Activated naive CD8-positive, alpha-beta T cell treated with anti-CD3 and anti-CD28 coated beads, Interleukin-2, amount 50 U/mL, for 24 hours (primary cell): ENCODE measurements around the gene MLPH.
"Not testable (repeated sequence)": the region's sequence is repeated elsewhere in the genome, so short reads cannot be mapped to it uniquely, and the experiment has no call there.

Source experiments
- ATAC-seq: fragments of 150-1000 bp; cut with Tn5 transposase; one replicate; pipeline ENCODE4 v1.10.0; 2021
- DNase-seq: peaks from one replicate; pipeline ENCODE4 v3.0.0; 2021
- H3K27ac Mint-ChIP-seq: one replicate; pipeline ENCODE4 v1.8.0; 2021; ENCODE audit warnings: mild to moderate bottlenecking, mixed read lengths
- H3K27me3 Mint-ChIP-seq: one replicate; pipeline ENCODE4 v1.8.0; 2021; ENCODE audit warnings: mixed read lengths
- H3K36me3 Mint-ChIP-seq: one replicate; pipeline ENCODE4 v1.8.0; 2021; ENCODE audit warnings: low read depth, mixed read lengths
- H3K4me1 Mint-ChIP-seq: one replicate; pipeline ENCODE4 v1.8.0; 2021; ENCODE audit warnings: mixed read lengths
- H3K4me3 Mint-ChIP-seq: one replicate; pipeline ENCODE4 v1.8.0; 2021; ENCODE audit warnings: mild to moderate bottlenecking, moderate library complexity, mixed read lengths
- H3K9me3 Mint-ChIP-seq: one replicate; pipeline ENCODE4 v1.8.0; 2021; ENCODE audit warnings: mixed read lengths

The MLPH gene

DNA sequence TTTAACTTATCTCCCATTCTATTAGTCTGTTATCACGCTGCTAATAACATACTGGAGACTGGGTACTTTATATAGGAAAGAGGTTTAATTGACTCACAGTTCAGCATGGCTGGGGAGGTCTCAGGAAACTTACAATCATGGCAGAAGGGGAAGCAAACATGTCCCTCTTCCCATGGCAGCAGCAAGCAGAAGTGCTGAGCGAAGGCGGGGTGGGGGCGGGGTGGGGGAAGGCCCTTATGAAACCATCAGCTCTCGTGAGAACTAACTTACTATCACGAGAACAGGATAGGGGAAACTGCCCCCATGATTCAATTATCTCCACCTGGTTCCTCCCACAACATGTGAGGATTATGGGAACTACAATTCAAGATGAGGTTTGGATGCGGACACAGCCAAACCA, 17.6 kb upstream of the MLPH start:
- H3K4me3 Mint-ChIP-seq, H3K4me1 Mint-ChIP-seq: not testable (repeated sequence)

GRCh38 chr2:237469849-237470248, 17.2 kb upstream of the MLPH start:
- H3K27ac Mint-ChIP-seq: no peak overlapping the region
- no peak overlapping the region for H3K4me3 Mint-ChIP-seq
- ATAC-seq (no peak), DNase-seq (no peak)
- no peaks in the 10 kb centered on the region for H3K27me3 Mint-ChIP-seq
- peaks cover 9% of the 10 kb centered on the region for H3K4me1 Mint-ChIP-seq
- no peaks in the 10 kb centered on the region for H3K9me3 Mint-ChIP-seq
- no peaks in the 10 kb centered on the region for H3K36me3 Mint-ChIP-seq

More for the DNA sequence above, 17.6 kb upstream of the MLPH start:
- H3K27ac Mint-ChIP-seq, DNase-seq, H3K36me3 Mint-ChIP-seq, ATAC-seq, H3K9me3 Mint-ChIP-seq, H3K27me3 Mint-ChIP-seq: not testable (repeated sequence)

- Mint-ChIP-seq H3K4me3 (no peak overlapping the region), H3K27me3 (peaks cover 3% of the 10 kb centered on the region), H3K9me3 (no peaks in the 10 kb centered on the region), H3K4me1 (peaks cover 12% of the 10 kb centered on the region), H3K36me3 (no peaks in the 10 kb centered on the region), H3K27ac (no peak overlapping the region)
- DNase-seq (no peak), ATAC-seq (no peak)
Observed at GRCh38 chr2:237470914-237471313, 16.1 kb upstream of the MLPH start.

DNA sequence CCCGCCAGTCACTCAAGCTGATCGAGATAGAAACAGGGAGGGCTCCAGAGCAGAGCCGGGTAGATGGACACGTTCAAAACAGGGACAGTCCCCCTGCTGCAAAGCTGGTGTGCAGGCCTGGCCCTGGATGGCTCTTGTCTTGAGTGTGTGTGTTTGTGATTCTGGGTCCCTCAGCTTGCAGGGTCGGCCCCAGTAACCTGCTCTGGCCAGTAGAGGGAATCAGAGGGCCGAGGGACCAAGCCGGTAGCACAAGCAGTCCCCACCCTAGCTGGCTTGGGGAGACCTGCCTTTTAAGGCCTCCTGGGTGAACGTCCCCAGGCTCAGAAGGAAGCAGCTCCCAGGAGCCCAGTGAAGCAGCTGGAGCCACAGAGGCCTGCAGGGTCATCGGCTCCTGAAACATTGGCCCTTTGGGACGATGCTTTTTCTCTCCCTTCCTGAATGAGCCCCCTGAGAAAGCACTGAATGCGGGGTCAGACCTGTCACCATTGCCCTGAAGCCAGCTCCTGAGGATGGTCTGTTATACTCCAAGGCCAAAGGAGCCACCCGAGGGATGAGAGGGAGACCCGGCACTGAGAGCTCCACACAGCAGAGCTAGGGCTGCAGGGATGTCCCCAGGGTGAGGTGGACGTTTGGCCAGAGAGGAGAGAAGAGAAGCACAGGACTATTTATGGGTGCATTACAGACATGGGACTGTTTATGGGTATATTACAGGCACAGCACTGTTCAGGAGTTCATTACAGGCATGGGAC, 15.4 kb upstream of the MLPH start:
- Mint-ChIP-seq H3K4me3 (no peak overlapping the region), H3K4me1 (peaks cover 16% of the 10 kb centered on the region), H3K27me3 (peaks cover 6% of the 10 kb centered on the region), H3K36me3 (no peaks in the 10 kb centered on the region), H3K27ac (no peak overlapping the region), H3K9me3 (no peaks in the 10 kb centered on the region)
- DNase-seq (peak; percentile 48), ATAC-seq (peak; percentile 38)

GRCh38 chr2:237472187-237472712, 14.8 kb upstream of the MLPH start:
- H3K27ac Mint-ChIP-seq: no peak overlapping the region
- DNase-seq (no peak), ATAC-seq (no peak)
- H3K4me1 Mint-ChIP-seq: peaks cover 16% of the 10 kb centered on the region
- H3K4me3 Mint-ChIP-seq: no peak overlapping the region
- no peaks in the 10 kb centered on the region for H3K36me3 Mint-ChIP-seq
- no peaks in the 10 kb centered on the region for H3K9me3 Mint-ChIP-seq
- peaks cover 12% of the 10 kb centered on the region for H3K27me3 Mint-ChIP-seq

- ATAC-seq (no peak), DNase-seq (no peak)
- Mint-ChIP-seq H3K27me3 (peaks cover 20% of the 10 kb centered on the region), H3K36me3 (no peaks in the 10 kb centered on the region), H3K4me3 (no peak overlapping the region), H3K9me3 (no peaks in the 10 kb centered on the region), H3K27ac (no peak overlapping the region), H3K4me1 (peaks cover 16% of the 10 kb centered on the region)
Observed at GRCh38 chr2:237472909-237473877, 13.9 kb upstream of the MLPH start.

DNA sequence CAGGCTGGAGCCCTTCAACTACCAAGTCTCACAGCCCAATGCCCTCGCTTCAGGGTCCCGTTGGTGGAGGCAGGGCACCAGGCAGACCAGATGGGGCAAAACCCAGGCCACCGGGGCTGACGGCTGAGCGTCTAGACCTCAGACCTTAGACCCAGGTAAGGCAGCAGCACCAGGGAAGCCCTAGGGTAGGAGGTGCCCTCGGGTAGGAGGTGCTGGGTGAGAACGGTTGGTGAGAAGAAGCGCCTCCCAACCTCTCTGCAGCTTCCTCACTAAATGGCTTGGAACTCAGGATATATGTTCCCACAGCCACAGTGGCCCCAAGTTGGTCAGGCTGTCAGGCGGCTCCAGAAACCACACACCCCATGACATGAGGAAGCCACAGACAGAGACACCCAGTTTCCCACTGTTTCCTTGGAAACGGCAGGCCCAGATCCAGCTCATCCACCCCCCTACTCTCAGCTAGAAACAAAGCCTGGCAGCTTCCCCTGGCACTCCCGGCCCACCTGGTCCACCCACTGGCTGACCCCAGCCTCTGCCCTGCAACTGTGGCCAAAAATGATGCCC, 13.1 kb upstream of the MLPH start:
- DNase-seq: no peak

GRCh38 chr2:237474442-237474911, 12.6 kb upstream of the MLPH start:
- no peaks in the 10 kb centered on the region for H3K9me3 Mint-ChIP-seq
- no peaks in the 10 kb centered on the region for H3K36me3 Mint-ChIP-seq
- DNase-seq (no peak), ATAC-seq (no peak)
- peaks cover 14% of the 10 kb centered on the region for H3K4me1 Mint-ChIP-seq
- H3K27me3 Mint-ChIP-seq: peaks cover 20% of the 10 kb centered on the region
- peak overlapping the region; percentile 88 for H3K27ac Mint-ChIP-seq
- H3K4me3 Mint-ChIP-seq: peak overlapping the region; percentile 78

More for the DNA sequence above, 13.1 kb upstream of the MLPH start:
- no peak for ATAC-seq
- H3K4me1 Mint-ChIP-seq: peaks cover 16% of the 10 kb centered on the region
- peaks cover 20% of the 10 kb centered on the region for H3K27me3 Mint-ChIP-seq
- H3K27ac Mint-ChIP-seq: no peak overlapping the region
- H3K4me3 Mint-ChIP-seq: peak overlapping the region; percentile 32
- no peaks in the 10 kb centered on the region for H3K9me3 Mint-ChIP-seq
- no peaks in the 10 kb centered on the region for H3K36me3 Mint-ChIP-seq

DNA sequence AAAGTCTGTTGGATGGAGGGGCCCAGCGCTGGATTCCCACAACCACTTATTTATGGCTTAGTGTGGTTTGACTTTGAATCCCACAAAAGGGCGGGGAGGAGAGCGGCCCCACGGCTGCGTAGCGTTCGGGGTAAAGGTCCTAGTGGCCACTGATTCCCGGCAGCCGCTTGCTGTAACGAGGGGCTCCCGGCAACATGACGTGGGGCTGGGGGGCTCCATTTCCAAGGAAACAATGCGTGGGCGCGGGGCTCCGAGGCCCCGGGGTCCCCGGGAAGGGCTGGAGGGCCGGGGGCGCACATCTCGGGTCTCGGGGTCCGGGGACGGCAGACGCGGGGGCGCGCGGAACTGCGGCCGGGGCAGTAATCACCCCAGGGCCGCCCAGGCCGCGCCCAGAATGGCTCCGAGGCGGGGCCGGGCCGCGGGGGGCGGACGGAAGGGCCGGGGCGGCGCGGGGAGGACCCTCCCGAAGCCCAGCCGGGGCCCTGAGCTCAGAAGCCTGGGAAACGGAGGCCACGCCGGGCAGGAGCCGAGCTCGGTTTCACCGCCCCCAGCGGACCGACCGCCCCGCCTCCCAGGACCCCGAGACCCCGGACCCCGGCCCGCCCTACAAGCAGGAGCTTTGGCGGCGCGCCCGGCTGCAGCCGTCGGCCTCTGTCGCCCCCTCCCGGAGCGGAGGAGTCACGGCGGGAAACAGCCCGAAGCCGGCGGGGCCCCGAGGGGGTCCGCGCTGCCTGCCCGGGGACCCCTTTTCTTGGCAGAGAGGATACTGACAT, 11.9 kb upstream of the MLPH start:
- Mint-ChIP-seq H3K27me3 (peaks cover 20% of the 10 kb centered on the region), H3K9me3 (no peaks in the 10 kb centered on the region), H3K36me3 (no peaks in the 10 kb centered on the region)

DNA sequence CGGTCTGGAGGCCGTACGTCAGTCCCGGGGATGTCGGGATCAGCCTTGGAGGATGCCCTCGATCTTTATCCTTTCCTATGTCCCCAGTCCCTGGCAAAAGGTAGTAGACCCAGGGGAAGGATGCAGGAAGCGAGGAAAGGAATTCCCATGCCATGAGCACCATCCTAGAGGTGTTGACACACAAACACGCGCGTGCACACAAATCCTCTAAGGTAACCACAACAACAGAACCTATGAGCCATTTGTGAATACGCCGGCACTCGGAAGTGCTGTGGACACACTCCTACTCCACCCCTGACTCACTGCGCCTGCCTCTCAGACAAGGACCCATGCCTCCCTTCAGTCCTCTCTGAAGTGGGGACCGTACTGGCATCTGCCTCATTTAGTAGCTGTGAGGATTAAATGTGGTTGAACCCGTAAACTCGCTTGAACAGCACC, 11.3 kb upstream of the MLPH start:
- peaks cover 22% of the 10 kb centered on the region for H3K27me3 Mint-ChIP-seq
- DNase-seq (peak; percentile 47), ATAC-seq (peak; percentile 79)
- peaks cover 14% of the 10 kb centered on the region for H3K4me1 Mint-ChIP-seq
- peak overlapping the region; percentile 13 for H3K27ac Mint-ChIP-seq
- no peaks in the 10 kb centered on the region for H3K9me3 Mint-ChIP-seq
- peak overlapping the region; percentile 69 for H3K4me3 Mint-ChIP-seq
- no peaks in the 10 kb centered on the region for H3K36me3 Mint-ChIP-seq

More for the DNA sequence above, 11.9 kb upstream of the MLPH start:
- DNase-seq: peak; percentile 81
- ATAC-seq: peak; percentile 72
- Mint-ChIP-seq H3K27ac (peak overlapping the region; percentile 88), H3K4me3 (peak overlapping the region; percentile 78), H3K4me1 (peaks cover 14% of the 10 kb centered on the region)

- H3K4me3 Mint-ChIP-seq: no peak overlapping the region
- no peaks in the 10 kb centered on the region for H3K9me3 Mint-ChIP-seq
- ATAC-seq: no peak
- H3K27ac Mint-ChIP-seq: no peak overlapping the region
- H3K27me3 Mint-ChIP-seq: peaks cover 28% of the 10 kb centered on the region
- DNase-seq: no peak
- H3K4me1 Mint-ChIP-seq: peaks cover 14% of the 10 kb centered on the region
- no peaks in the 10 kb centered on the region for H3K36me3 Mint-ChIP-seq
Observed at GRCh38 chr2:237478095-237478494, 9.0 kb upstream of the MLPH start.

DNA sequence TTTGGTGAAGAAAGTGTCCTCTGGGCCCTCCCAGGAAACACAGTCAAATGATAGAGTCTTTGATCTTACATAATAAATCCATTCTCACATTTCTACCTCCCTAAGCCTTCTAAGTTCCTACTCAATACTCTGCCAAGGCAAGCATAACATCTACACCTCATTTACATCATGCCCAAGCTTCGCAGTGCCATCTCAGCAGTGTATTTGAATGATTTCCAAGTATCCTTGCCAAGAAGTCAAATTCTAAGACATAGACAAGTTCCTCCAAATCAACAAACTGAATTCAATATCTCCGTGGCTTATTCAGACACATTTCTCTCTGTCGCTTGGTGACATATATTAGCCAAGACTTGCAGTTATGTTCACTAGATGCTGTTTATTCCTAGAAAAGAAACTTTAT, 8.1 kb upstream of the MLPH start:
- Mint-ChIP-seq H3K36me3 (no peaks in the 10 kb centered on the region), H3K4me1 (peaks cover 14% of the 10 kb centered on the region), H3K9me3 (no peaks in the 10 kb centered on the region), H3K27ac (no peak overlapping the region), H3K27me3 (peaks cover 34% of the 10 kb centered on the region), H3K4me3 (no peak overlapping the region)
- ATAC-seq (no peak), DNase-seq (no peak)

GRCh38 chr2:237479747-237480146, 7.3 kb upstream of the MLPH start:
- H3K36me3 Mint-ChIP-seq: no peaks in the 10 kb centered on the region
- ATAC-seq (no peak), DNase-seq (no peak)
- peaks cover 41% of the 10 kb centered on the region for H3K27me3 Mint-ChIP-seq
- no peak overlapping the region for H3K27ac Mint-ChIP-seq
- no peak overlapping the region for H3K4me3 Mint-ChIP-seq
- H3K4me1 Mint-ChIP-seq: peaks cover 8% of the 10 kb centered on the region
- H3K9me3 Mint-ChIP-seq: no peaks in the 10 kb centered on the region

DNA sequence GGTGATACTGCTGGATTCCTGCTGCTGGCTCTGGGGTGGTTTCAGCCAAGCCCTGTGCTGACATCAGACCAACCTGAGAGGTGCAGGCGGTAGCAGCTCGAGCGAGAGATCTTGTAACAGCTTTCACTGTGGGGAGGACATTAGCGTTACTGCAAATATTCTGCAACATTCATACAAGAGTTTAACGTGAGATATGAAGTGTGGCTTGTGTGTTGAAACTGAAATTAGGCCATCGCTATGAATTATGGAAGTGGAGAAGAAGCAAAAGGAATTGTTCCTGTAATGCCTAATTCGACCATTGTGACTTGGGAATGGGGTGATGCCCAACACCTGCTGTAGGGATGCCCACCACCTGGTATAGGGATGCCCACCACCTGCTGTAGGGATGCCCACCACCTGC, 6.5 kb upstream of the MLPH start:
- Mint-ChIP-seq H3K27ac (no peak overlapping the region), H3K4me1 (peaks cover 6% of the 10 kb centered on the region), H3K4me3 (no peak overlapping the region), H3K36me3 (no peaks in the 10 kb centered on the region), H3K27me3 (peaks cover 48% of the 10 kb centered on the region), H3K9me3 (no peaks in the 10 kb centered on the region)
- ATAC-seq (no peak), DNase-seq (no peak)
